ENCODE results near the gene SVOPL.

SVOPL gene

GRCh38 chr7:138556771-138557484 is 144.2 kb downstream of the SVOPL start:
- no peak for DNase-seq (ENCODE audit: low spot score)

GRCh38 chr7:138555684-138556083 is 145.5 kb downstream of the SVOPL start:
- DNase-seq (ENCODE audit: low spot score), result no peak

- no peak for DNase-seq (ENCODE audit: low spot score)
These were observed 146.5 kb downstream of the SVOPL start for GRCh38 chr7:138554674-138555073.

DNA sequence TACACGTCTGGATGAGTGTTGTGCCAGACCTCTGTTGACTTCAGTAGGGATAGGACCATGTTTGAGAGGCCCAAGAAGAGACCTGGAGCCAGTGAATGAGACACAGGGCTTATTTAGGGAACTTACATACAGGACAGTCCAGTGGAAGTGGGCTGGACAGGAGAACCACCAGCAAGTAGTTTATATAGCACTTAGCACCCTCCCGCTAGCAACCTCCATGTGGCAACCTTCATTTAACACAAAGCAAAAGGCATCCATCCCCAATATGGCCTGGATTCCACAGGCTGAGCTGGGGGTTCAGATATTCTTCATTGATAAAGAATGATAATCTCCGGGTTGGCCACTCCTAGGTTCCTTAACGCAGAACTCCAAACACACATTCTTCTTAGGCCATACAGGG is 147.4 kb downstream of the SVOPL start:
- no peak for DNase-seq (ENCODE audit: low spot score)

- DNase-seq (ENCODE audit: low spot score), result no peak
These were observed 150.1 kb downstream of the SVOPL start for GRCh38 chr7:138551102-138551501.

- DNase-seq (ENCODE audit: low spot score), result no peak
These were observed 150.8 kb downstream of the SVOPL start for GRCh38 chr7:138550337-138550736.

- DNase-seq (ENCODE audit: low spot score), result no peak
These were observed 152.1 kb downstream of the SVOPL start for GRCh38 chr7:138549082-138549481.

DNA sequence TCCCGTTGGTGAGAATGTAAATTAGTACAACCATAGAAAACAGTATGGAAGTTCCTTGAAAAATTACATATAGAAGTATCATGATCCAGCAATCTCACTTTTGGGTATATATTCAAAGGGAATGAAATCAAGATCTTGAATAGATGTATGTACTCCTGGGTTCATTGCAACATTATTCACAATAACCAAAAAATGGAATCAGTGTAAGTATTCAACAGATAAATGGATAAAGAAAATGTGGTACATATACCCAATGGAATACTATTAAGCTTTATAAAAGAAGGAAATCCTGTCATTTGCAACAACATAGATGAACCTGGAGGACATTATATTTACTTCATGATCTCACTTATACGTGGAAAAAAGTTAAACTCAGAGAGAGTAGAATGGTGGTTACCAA is 154.3 kb downstream of the SVOPL start:
- no peak for DNase-seq (ENCODE audit: low spot score)

GRCh38 chr7:138546064-138546619 is 155.0 kb downstream of the SVOPL start:
- no peak for DNase-seq (ENCODE audit: low spot score)

GRCh38 chr7:138545123-138545522 is 156.0 kb downstream of the SVOPL start:
- DNase-seq (ENCODE audit: low spot score), result no peak
